H1 (cell line): Measurements from ENCODE around the gene LHFPL2. TPM values are rescaled to one million over a fixed set of nuclear protein-coding genes. Genes with fewer than 3 reads are reported as not detected.

Source experiments
- CHD2 ChIP-seq: IDR thresholded peaks from 2 replicates; pipeline ENCODE4 v1.6.1; 2012; ENCODE audit warnings: low read length, improper control_type of control experiment
- HDAC6 ChIP-seq: IDR thresholded peaks from one replicate; pipeline ENCODE4 v1.7.1; 2012; ENCODE audit warnings: low read depth, mild to moderate bottlenecking, inconsistent platforms, low read length, moderate library complexity
- SP2 ChIP-seq: IDR thresholded peaks from 2 replicates; pipeline ENCODE4 v1.6.1; 2012; ENCODE audit warnings: mild to moderate bottlenecking, low read length, inconsistent platforms
- TAF1 ChIP-seq: IDR thresholded peaks from 2 replicates; pipeline ENCODE4 v1.6.1; 2011; ENCODE audit warnings: mild to moderate bottlenecking, low read depth, low read length
- polyA plus RNA-seq, 7 experiments: library from polyadenylated mRNA; depleted of rRNA in 3 of 7; stranded (reverse) in 5 of 7; unstranded in 2 of 7; fragments of >200 nt in 5 of 7; fragments of 200-250 nt in 2 of 7; gene quantifications; 1 replicate in 5 of 7; 2 replicates in 1 of 7; 4 replicates in 1 of 7; pipeline versions ENCODE4 v1.2.1 to v1.2.3, GENCODE V29; 2011 to 2013; ENCODE audit warnings: missing spikeins in 2 of 7, mixed read lengths in 2 of 7
- total RNA-seq: library from RNA; stranded (reverse); fragmentation: NEBNext Ultra II Directional; extraction: Animal tissue kit (Norgen Biotek cat#: 25700); gene quantifications from 2 replicates; pipeline ENCODE4 v1.2.1, GENCODE V29; 2021
- TF ChIP-seq, protein P1 (sequence below): fragments of 300-600 bp; sonication (generic); IDR thresholded peaks from 2 replicates; pipeline ENCODE4 v1.7.1; 2012; ENCODE audit warnings: low read length, moderate library complexity, mild to moderate bottlenecking, inconsistent platforms; ENCODE audit not compliant: insufficient replicate concordance
- TF ChIP-seq, protein P2 (sequence below): IDR thresholded peaks from 2 replicates; pipeline ENCODE4 v1.6.1; 2011; ENCODE audit warnings: low read depth, mild to moderate bottlenecking, low read length; ENCODE audit not compliant: insufficient read depth

LHFPL2 gene
- total and polyA plus RNA-seq, 2 of the 8 experiments (the other 6 are each of a cell fraction or from before 2014, with no cell fraction given), result 9.6 to 43.0 TPM

DNA sequence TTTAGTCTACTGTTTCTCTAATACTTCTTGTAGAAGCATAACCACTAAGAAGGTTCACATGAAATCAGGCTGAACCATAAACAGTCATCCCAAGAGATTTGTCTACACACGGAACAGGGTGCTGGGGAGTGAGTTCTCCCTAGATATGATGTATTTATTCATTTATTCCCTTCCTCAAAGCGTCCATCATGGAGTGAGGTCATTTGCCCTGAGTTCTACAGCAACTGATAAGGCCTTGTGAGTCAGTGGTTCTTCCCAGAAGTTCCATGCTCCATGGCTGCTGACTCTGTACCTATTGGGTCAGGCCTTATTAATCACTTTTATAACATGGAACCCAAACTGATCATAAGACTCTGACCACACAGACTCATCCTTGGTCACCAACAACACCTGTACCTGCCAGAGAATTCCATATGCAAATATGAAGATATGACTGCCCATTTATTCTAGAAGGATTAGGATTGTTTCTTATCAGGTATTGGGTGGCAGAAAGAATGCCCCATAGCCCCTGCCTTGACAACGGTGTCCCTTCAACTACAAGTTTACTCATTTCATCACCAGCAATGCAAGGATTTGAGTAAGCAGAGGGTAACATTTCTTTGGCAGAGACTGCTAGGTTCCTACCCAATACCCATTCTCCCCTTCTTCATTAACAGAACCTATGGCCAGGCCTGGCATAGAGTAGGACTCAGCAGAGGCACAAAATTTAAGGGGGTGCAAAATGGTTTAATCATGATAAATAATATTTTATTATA lies 118.1 kb downstream of the LHFPL2 start (continued):
- TF ChIP-seq, protein P1, sequence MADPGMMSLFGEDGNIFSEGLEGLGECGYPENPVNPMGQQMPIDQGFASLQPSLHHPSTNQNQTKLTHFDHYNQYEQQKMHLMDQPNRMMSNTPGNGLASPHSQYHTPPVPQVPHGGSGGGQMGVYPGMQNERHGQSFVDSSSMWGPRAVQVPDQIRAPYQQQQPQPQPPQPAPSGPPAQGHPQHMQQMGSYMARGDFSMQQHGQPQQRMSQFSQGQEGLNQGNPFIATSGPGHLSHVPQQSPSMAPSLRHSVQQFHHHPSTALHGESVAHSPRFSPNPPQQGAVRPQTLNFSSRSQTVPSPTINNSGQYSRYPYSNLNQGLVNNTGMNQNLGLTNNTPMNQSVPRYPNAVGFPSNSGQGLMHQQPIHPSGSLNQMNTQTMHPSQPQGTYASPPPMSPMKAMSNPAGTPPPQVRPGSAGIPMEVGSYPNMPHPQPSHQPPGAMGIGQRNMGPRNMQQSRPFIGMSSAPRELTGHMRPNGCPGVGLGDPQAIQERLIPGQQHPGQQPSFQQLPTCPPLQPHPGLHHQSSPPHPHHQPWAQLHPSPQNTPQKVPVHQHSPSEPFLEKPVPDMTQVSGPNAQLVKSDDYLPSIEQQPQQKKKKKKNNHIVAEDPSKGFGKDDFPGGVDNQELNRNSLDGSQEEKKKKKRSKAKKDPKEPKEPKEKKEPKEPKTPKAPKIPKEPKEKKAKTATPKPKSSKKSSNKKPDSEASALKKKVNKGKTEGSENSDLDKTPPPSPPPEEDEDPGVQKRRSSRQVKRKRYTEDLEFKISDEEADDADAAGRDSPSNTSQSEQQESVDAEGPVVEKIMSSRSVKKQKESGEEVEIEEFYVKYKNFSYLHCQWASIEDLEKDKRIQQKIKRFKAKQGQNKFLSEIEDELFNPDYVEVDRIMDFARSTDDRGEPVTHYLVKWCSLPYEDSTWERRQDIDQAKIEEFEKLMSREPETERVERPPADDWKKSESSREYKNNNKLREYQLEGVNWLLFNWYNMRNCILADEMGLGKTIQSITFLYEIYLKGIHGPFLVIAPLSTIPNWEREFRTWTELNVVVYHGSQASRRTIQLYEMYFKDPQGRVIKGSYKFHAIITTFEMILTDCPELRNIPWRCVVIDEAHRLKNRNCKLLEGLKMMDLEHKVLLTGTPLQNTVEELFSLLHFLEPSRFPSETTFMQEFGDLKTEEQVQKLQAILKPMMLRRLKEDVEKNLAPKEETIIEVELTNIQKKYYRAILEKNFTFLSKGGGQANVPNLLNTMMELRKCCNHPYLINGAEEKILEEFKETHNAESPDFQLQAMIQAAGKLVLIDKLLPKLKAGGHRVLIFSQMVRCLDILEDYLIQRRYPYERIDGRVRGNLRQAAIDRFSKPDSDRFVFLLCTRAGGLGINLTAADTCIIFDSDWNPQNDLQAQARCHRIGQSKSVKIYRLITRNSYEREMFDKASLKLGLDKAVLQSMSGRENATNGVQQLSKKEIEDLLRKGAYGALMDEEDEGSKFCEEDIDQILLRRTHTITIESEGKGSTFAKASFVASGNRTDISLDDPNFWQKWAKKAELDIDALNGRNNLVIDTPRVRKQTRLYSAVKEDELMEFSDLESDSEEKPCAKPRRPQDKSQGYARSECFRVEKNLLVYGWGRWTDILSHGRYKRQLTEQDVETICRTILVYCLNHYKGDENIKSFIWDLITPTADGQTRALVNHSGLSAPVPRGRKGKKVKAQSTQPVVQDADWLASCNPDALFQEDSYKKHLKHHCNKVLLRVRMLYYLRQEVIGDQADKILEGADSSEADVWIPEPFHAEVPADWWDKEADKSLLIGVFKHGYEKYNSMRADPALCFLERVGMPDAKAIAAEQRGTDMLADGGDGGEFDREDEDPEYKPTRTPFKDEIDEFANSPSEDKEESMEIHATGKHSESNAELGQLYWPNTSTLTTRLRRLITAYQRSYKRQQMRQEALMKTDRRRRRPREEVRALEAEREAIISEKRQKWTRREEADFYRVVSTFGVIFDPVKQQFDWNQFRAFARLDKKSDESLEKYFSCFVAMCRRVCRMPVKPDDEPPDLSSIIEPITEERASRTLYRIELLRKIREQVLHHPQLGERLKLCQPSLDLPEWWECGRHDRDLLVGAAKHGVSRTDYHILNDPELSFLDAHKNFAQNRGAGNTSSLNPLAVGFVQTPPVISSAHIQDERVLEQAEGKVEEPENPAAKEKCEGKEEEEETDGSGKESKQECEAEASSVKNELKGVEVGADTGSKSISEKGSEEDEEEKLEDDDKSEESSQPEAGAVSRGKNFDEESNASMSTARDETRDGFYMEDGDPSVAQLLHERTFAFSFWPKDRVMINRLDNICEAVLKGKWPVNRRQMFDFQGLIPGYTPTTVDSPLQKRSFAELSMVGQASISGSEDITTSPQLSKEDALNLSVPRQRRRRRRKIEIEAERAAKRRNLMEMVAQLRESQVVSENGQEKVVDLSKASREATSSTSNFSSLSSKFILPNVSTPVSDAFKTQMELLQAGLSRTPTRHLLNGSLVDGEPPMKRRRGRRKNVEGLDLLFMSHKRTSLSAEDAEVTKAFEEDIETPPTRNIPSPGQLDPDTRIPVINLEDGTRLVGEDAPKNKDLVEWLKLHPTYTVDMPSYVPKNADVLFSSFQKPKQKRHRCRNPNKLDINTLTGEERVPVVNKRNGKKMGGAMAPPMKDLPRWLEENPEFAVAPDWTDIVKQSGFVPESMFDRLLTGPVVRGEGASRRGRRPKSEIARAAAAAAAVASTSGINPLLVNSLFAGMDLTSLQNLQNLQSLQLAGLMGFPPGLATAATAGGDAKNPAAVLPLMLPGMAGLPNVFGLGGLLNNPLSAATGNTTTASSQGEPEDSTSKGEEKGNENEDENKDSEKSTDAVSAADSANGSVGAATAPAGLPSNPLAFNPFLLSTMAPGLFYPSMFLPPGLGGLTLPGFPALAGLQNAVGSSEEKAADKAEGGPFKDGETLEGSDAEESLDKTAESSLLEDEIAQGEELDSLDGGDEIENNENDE, result no peak
- TF ChIP-seq CHD2, result no peak
- no peak for TF ChIP-seq SP2
- TF ChIP-seq TAF1, result no peak
- TF ChIP-seq, protein P2, sequence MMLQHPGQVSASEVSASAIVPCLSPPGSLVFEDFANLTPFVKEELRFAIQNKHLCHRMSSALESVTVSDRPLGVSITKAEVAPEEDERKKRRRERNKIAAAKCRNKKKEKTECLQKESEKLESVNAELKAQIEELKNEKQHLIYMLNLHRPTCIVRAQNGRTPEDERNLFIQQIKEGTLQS, result no peak
- no peak for TF ChIP-seq HDAC6
- TF ChIP-seq, all 59 proteins: peak for 0
